GM19468 (cell line): Measurements from ENCODE around the gene TXNRD2.
"Not testable (repeated sequence)": the region's sequence is repeated elsewhere in the genome, so short reads cannot be mapped to it uniquely, and the experiment has no call there.

Experiments used
- ATAC-seq: cut with Tn5 transposase; IDR thresholded peaks from one replicate; pipeline ENCODE4 v1.9.1; 2021; ENCODE audit warnings: mild to moderate bottlenecking, moderate library complexity, moderate number of reproducible peaks; ENCODE audit not compliant: unreplicated experiment; ENCODE audit errors: extremely low read depth

TXNRD2 gene

DNA sequence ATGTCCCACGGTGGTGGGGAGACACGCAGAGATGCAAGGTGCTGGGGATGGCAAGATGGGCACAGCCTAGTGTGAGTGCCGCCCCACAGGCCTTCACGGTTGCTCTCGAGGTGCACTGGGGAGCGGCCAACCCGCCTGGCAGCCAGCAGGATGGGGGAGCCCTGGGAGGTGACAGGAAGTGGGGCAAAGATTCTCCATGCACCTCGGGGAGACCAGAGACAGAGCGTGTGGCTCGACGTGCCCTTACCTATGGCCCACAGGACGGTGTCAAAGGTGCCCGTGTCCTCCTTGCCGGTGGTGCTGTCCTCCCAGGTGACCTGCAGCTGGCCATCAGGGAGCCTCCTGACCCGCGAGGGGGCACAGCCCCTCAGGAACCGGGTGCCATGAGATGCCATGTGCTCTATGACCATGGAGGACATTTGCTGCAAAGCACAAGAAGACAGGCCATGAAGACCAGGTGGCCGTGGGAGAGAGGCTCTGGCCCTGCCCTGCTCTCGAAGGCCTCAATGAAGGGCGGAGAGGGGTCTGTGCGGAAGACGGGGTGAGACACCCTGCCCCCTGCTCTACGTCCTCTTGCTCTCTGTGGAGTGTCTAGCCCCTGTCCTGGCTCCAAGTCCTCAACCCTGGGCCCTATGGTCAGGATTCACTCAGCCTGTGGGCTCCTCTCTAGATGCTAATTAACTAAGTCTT lies 46.3 kb downstream of the TXNRD2 start:
- no peak for ATAC-seq

DNA sequence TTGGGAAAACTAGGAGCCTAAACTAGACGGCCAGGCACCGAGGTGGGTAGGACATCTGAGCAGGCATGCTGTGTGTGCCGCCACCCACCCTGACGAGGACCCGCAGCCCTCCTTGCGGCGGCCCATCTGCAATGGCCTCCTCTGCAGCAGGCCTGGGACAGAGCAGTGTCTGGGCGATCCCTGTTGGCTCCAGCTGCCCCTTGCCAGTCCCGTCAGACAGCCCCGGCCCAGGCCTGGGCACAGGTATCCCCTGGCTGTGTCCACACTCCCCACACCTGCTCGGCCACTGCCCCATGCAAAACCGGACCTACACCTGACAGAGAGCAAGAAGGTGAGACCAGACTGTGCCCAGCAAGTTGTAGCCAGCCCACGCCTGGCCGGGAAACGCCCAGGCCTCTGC lies 48.3 kb downstream of the TXNRD2 start:
- no peak for ATAC-seq

DNA sequence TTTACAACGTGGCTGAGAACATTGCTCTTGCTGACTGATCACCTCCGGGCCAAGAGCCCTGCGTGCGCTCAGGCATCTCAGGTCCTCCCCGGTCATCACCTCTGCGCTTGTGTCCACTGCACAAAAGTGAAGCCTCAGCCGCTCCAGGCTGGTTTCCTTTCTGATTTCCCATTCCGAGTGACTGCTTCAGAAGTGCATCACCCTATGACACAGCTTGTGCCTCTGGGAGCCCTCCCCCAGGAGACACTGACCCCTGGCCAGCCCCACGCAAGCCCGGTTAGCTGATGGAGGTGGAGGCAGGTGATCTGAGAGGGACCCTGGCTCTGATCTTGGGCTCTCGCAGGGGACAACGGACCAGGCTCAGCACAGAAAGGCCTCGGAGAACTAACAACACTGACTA lies 48.7 kb downstream of the TXNRD2 start:
- ATAC-seq = no peak

DNA sequence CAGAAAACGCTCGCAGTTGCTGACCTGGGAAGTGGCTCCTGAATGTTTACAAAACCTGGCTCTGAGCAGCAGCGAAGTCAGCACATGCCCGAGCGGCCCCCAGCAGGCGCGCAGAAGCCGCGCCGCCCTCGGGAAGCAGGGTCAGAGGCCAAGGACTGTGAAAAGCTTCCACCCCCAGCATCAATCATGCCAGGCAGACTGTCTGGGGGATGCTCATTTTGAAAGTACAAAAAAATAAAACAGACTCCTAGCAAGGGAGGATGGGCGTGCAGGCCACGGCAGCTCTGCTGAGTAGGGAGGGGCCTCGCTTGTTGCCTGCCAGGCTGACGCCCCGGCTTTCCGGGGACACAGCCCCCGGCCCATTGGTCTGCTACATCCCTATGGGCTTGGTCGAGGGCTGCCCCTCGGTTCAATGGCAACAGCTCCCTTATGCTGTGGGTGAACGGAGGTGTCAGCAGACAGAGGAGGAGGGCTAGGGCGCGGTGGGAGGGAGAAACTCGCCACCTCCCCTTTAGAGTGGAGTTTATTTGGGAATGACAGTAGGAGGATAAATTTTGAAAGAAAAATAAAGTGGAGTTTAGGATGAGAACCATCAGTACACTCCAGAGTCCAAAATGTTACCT lies 49.2 kb downstream of the TXNRD2 start:
- no peak for ATAC-seq

DNA sequence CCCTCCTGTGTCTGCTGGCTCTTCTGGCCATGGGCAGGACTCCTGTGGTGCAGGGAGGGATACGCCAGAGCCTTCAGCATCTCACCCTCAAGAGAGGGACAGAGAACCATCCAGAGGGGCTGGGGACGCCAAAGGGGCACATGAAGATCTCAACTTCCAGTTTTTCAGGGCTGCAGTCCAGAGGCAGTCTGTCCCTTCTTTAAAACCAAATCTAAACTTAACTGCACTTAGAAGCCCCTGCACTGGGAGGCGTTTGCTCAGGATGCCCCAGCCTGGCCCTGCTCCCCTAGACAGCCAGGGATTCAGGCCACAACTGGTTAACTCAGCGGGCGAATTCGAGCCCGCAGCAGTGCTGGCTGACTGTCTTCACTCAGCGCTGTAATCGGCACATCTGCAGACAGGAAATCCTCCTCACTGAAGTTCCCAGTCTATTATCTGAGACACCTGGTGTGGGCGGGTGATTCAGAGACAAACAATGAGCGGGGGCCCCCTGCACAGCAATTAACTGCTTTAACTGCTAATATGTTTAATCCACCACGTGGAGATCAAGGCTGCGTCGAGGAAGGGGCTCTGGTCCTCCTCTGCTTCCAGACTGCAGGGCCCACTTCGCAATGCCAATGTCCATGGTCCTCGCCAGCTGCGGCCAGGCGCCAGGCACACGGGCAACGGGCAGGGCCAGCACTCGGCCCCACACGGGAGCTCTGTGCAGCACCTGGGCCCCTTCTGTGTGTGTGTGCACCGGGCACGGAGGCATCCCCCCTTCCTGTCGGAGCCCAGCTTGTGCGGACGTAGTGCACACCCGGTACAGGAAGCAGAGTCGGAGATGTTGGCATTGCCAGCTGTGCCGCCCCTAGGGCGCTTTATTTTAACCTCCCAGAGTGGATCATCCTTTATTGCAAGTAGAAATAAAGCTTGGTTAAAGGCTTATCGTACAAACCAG lies 50.0 kb downstream of the TXNRD2 start:
- ATAC-seq = no peak

DNA sequence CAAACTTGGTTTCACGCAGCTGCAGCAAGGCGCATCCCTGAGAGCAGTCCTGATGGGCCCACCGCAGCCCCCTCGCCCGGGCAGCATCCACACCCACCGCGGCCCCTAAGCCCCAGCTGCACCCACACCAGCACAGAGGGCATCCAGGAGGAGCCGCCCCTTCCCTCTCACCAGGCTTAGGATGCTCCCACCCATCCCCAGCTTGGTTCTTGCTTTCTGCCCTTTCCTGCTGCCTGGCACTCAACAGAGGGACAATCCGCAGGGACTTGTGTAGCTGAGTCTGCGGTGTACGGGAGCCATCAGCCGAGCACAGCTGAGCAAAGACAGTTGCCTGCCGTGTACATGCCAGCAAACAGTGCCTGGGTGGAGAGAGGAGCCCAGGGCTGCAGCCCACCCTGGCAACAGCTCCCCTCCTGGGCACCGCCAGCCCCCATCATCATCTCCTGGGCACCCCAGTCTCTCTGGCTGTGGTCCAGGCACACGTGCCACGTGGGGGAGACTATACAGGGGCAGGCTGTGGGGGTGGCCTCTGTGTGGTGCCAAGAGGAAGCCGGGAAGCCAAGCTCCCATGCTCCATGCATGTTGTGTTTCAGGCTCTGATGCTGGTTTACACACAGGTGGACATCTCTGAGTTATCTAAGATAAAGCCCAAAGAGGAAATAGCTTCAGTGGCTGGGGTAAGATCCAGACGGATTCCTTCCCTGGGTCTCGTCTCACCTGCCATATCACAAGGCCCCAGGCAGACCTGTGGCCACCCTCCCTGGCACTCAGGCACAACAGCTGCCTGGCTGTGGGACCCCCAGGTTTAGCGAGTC lies 50.9 kb downstream of the TXNRD2 start:
- no peak for ATAC-seq

DNA sequence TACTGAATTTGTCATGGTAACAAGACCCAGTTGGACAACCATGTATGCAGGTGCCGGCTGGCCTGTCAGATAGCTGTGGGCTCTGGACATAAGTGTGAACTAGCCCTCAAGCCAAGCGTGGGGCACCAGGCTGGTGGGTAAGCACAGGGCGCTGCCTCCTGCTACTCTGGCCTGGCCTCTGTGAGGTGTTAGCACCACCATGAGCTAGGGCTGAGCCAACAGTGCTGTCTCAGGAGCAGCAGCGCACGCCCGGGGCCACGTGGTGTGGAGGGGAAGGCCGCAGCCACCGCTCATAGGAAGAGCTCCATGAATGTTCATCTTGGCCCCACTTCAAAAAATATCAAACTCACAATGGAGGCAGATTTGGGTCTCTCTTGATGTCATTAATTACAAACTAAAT lies 51.7 kb downstream of the TXNRD2 start:
- ATAC-seq = no peak

DNA sequence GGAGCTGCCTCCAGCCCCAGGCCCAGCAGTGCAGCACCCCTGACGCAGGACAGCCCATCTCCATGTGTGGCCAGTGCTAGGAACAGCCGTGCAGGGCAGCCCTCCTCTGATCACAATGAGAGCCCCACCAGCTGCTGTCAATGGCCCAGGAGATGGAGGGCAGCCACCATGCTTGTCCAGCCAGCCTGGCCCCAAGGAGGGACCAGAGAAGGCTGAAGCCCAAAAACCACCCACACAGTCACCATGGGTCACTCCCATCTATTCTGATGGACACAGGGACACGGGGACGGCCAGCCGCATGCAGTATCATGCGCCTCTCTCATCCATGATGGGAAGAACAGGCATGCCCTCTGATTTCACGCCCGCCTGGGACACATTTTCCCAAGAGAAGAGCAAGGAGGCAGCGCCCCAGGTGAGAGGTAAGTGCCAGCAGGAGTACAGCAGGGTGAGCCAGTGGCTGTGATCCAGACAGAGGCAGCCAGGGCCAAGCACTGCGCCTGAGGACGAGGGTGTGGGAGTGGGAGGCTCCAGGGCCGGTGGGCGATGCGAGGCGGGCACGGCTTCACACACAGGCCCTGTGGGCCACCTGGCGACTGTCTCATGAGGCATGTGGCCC lies 53.4 kb downstream of the TXNRD2 start:
- ATAC-seq = no peak

DNA sequence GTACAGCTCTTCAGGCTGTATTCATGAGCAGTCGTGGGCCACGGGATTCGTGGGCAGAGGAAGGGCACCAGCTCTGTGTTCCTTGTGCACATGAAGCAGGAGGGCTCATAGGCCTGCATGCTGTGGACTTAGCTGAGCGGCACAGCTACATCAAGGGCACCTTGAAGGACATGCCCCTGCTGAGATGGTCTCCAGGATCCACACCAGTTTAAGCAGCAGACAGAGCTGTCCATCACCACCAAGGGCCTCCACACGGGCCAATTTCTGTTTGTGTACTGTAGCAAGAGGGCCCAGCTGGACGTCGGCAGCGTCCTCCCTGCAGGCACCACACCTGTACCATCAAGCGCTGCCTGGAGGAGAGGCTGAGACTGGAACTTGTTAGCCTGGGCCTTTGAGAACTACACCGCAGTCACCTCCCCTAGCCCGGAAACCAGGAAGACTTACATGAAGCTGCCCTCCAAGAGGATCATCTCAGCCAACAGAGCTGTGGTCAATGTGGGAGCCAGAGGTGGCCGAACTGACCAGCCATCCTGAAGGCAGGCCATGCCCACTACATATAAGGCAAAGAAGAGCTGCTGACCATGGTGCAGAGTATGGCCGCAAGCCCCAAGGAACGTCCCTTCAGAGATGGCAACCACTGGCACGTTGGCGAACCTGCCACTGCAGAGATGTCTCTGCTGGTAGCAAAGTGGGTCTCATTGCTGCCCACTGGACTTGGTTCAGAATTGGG lies 54.2 kb downstream of the TXNRD2 start:
- ATAC-seq = no peak

DNA sequence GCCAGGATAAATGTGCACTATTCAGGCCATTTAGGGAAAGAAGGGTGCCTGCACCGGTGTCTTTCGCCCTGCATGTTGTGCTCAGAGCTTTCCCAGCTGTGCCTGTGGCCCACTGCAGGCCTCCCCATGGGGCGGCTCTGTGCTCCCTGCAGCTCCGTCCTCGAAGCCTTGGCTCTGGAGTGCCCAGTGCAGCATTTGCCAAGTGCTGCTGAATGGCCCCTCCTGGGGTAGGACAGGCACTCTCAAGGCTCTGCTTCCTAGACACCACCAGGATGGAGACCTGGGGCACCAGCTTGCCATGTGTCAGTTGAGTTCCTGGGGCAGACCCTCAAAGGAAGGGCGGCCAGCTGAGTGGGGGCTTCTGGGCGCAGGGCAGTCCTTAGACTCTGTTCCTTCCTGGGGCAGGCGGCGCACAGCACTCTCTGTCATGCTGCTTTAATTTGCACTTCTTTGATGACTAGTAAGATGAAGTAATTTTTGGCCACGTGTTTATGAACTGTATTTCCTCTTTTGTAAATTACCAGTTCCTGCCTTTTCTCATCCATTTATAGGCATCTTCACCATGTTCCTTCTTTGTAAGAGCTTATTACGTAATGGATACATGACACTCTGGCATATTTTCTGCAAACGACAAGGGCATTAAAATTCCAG lies 54.9 kb downstream of the TXNRD2 start:
- ATAC-seq = no peak

DNA sequence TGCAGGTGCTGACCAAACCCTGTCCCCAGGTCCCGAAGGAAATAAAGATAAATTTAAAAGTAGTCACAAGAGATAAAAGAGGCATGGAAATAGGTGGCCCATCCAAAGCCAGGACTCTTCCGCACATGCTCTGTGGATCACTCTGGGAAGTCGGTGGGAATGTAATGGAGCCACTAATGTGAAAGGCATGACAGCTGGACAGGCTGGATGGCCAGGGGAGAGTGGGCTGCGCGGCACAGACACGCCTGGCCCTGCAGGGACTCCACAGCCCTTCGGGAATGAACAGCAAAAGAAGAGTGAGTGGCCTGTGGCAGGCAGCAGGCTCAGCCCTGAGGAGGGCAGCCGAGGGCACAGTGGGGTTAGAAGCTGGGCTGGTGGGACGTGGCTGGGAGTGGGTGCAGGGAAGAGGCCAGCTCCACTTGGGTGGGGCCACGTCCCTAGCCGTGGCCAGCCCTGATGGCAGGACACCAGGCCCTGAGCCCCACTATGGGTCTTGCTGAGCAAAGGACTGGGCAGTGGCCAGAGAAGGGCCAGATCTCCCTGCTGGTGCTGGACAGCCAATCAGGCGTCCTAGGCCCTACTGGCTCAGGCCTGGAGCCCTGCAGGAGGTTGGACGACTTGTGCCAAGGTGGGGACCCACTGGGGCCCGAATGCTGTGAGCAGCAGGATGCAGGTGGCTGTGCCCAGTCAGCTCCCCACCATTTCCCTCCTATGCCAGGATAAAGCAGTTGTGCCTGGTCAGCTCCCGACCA lies 55.6 kb downstream of the TXNRD2 start:
- no peak for ATAC-seq

DNA sequence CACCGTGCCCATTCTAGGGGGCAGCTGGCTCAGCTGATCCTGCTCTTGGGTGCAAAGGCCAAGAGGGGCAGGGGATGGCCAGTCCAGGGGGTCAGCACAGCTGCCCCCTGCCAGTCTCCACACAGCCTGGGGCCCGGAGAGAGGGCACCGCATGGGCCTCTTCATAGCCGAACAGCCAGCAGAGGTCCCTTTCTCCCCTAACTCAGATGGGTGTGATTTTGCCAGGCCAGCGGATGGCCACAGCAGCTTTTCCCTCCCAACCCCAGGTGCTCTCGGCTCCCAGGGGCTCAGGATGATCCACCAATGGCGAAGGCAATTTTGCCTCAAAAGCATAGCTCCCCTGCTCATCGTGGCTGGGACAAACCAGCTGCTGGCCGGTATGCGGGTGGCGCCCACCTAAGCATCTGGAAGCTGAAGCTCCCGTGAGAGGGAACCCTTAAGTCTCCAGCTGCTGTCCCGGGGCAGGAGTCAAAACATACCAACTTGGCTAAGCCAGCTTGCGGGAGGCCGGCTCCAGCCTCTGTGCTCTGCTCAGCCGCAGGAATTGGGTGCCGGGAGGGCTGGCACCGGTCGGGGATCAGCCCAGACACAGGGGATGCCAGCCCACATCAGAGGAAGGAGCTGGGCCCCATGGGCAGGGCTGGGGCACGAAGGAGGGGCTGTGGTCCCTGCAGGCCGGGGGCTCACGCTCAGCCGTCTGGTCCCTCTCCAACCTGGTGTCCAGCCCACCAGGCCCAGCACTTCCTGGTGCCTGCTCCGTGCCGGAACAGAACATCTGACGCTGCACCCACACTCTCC lies 56.5 kb downstream of the TXNRD2 start:
- ATAC-seq = no peak

DNA sequence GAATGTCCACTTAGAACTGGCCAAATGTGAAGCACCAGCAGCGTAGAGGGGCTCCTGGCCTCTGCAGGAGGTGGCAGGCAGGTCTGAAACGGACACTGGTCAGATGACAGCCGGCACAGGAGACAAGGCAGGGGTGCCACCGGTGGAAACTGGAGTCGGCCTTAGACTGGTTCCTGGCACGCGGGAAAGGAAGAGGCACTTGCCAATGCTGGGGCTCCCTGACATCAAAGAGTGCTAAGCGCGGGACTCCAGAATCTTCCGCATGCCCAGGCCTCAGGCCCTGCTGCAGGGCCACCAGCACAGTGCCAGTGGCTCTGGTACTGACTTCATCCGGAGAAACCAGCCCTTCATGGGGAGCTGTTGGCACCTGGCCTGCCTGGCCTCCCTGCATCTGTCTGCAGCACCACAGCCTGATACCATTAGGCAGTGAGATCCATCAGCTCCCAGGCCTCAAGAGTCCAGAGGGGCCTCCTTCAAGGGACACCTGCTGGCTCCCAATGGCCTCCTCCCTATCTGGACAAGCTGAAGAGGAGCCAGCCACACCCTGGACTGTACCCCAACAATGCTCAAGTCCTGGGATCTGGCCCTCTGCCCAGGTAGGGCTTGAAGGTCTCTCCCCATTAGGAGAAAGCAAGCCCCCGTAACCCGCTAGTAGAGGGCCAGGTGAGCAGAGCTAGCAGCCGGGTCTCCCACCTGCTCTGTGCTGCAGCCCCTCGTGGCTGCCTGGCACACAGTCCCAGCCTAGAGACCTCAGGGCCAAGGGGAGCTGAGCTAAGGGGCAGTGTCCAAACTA lies 57.3 kb downstream of the TXNRD2 start:
- no peak for ATAC-seq

DNA sequence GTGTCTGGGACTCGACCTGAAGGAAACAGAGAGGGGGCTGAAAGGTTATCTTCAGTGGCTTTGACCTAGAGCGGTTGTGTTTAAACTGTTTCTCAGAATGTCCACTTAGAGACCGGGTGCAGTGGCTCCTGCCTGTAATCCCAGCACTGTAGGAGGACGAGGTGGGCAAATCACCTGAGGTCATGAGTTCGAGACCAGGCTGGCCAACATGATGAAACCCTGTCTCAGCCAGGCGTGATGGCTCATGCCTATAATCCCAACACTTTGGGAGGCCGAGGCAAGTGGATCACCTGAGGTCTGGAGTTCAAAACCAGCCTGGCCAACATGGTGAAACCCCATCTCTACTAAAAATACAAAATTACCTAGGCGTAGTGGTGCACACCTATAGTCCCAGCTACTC lies 58.2 kb downstream of the TXNRD2 start:
- ATAC-seq = not testable (repeated sequence)

DNA sequence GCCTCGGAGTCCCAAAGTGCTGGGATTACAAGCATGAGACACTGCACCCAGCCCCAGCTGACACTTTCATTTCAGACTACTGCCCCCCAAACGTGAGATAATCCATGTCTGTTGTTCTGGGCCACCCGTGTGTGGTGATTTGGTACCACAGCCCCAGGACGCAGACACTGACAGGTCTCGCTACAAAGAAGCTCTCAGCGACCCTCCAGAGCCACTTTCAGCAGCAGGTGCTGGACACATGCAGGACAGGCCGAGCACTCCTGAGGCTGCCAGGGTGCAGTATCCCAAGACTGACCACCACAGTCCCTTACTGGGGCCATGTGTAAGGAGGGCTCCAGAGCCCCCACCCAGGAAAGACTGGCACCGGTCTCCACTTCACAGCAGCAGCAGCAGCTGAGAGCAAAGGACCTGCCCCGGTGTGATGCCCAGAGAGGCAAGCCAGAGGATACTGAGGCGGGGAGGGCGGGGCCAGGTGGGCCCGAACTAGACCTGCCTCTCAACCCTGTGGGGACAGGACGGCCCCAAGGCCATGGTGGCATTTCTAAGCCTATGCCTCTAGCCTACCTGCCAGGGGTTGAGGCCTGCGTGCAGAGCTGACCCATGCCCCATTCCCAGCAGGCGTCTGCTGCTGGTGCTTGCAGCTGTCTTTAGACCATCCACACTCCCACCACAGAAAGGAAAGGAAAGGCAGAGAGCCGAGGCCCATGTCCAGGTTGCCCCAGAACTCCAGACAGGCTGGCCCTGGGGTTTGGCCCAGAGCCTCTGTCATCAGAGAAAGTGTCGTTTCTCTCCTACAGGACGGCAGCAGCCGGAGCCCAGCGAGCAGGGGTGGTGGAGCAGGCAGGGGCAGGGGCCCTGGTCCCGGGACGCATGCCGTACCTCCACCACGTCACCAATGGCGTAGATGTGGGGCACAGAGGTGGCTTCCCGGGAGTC lies 58.9 kb downstream of the TXNRD2 start:
- no peak for ATAC-seq
